ENCODE data around the gene CREB5.
A peak's percentile ranks its signal among the peaks of the same experiment; 100 is the strongest.

CREB5 gene

DNA sequence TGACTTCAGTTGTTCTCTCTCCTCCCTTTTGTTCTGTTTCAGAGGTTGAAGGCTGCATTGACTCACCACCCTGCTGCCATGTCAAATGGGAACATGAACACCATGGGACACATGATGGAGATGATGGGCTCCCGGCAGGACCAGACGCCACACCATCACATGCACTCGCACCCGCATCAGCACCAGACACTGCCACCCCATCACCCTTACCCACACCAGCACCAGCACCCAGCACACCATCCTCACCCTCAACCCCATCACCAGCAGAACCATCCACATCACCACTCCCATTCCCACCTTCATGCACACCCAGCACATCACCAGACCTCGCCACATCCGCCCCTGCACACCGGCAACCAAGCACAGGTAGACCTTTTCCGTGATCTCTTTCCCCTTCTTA lies 391.8 kb downstream of the CREB5 start:
- no peak overlapping the region for H3K4me2 ChIP-seq (ENCODE audit: low read length, poor library complexity, severe bottlenecking)
- WGBS = 98% methylated on average over 8 of the region's 8 CpGs
- peaks cover 20% of the 10 kb centered on the region for H3K79me1 ChIP-seq (replicated peaks; ENCODE audit: low read length, poor library complexity, severe bottlenecking)
- H2BK120ac ChIP-seq (ENCODE audit: low read depth, low read length) = no peak overlapping the region
- H3K4me3 ChIP-seq (ENCODE audit: insufficient read depth in 1 of 2, low read depth in 1 of 2, low read length in 2 of 2) = no peak overlapping the region
- no peak overlapping the region for H3K9ac ChIP-seq (ENCODE audit: low read length)
- H3K4ac ChIP-seq (ENCODE audit: low read depth in 1 of 2, low read length in 2 of 2) = no peak overlapping the region
- no peak for DNase-seq
- H2AK5ac ChIP-seq (ENCODE audit: low read length, severe bottlenecking) = no peak overlapping the region
- no peak overlapping the region for H2BK5ac ChIP-seq (ENCODE audit: low read depth, low read length, poor library complexity, severe bottlenecking)
- H4K91ac ChIP-seq (ENCODE audit: low read length) = no peak overlapping the region
- no peaks in the 10 kb centered on the region for H3K27me3 ChIP-seq (ENCODE audit: control insufficient read depth in 1 of 2, insufficient read depth in 1 of 2, low read length in 2 of 2)
- no peaks in the 10 kb centered on the region for H3K9me3 ChIP-seq (ENCODE audit: control insufficient read depth, low read length)
- no peak overlapping the region for H2BK12ac ChIP-seq (ENCODE audit: low read length in 2 of 2)
- peak overlapping the region in 1 of 2 experiments; percentile 68 for H3K14ac ChIP-seq (ENCODE audit: low read length in 2 of 2)
- H2AFZ ChIP-seq (ENCODE audit: low read depth, low read length) = no peak overlapping the region
- no peak overlapping the region for H3K27ac ChIP-seq (ENCODE audit: low read length, poor library complexity, severe bottlenecking)
- H3K36me3 ChIP-seq (ENCODE audit: control insufficient read depth in 1 of 2, insufficient read depth in 2 of 2, low read depth in 1 of 2, low read length in 2 of 2) = peaks cover 16 to 20% of the 10 kb centered on the region in 2 experiments
- H2BK15ac ChIP-seq (ENCODE audit: low read depth, poor library complexity, severe bottlenecking) = no peak overlapping the region
- no peak overlapping the region for H4K8ac ChIP-seq (ENCODE audit: low read length)
- no peak overlapping the region for H3K23ac ChIP-seq (ENCODE audit: low read length in 2 of 2)
- H3K4me1 ChIP-seq (ENCODE audit: control insufficient read depth, insufficient read depth, low read depth, low read length) = peaks cover 12% of the 10 kb centered on the region
- H3K18ac ChIP-seq (ENCODE audit: low read depth in 1 of 2, low read length in 2 of 2) = no peak overlapping the region

DNA sequence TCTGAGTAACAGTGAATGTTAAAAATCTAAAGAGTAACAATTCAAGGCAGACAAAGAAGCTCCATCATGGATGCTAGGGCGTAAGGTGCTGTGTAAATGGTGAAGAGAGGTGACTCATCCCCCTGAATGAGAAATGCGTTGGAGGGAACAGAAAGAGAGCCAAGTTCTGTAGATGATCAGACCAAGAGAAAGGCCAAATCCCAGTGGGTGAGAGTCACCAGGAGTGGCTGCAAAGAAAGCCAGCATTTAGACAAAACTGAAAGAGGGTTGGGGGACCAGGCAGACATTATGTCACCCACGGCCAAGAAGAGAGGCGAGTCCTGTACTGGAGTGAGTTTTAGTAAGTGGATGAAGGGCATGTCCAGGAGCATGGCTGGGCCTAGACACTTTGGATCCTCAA lies 392.7 kb downstream of the CREB5 start:
- Histone ChIP-seq H3K9me3 (ENCODE audit: control insufficient read depth, low read length) (no peaks in the 10 kb centered on the region), H2AK5ac (ENCODE audit: low read length, severe bottlenecking) (peak overlapping the region; percentile 40), H2BK15ac (ENCODE audit: low read depth, poor library complexity, severe bottlenecking) (no peak overlapping the region), H3K36me3 (ENCODE audit: control insufficient read depth in 1 of 2, insufficient read depth in 2 of 2, low read depth in 1 of 2, low read length in 2 of 2) (peaks cover 24% of the 10 kb centered on the region in 2 experiments), H3K79me1 (replicated peaks; ENCODE audit: low read length, poor library complexity, severe bottlenecking) (peaks cover 24% of the 10 kb centered on the region), H2BK12ac (ENCODE audit: low read length in 2 of 2) (no peak overlapping the region), H3K18ac (ENCODE audit: low read depth in 1 of 2, low read length in 2 of 2) (no peak overlapping the region), H3K4me3 (ENCODE audit: insufficient read depth in 1 of 2, low read depth in 1 of 2, low read length in 2 of 2) (no peak overlapping the region), H3K23ac (ENCODE audit: low read length in 2 of 2) (no peak overlapping the region), H4K8ac (ENCODE audit: low read length) (peak overlapping the region; percentile 24), H3K4me2 (ENCODE audit: low read length, poor library complexity, severe bottlenecking) (no peak overlapping the region), H2BK5ac (ENCODE audit: low read depth, low read length, poor library complexity, severe bottlenecking) (no peak overlapping the region), H3K4me1 (ENCODE audit: control insufficient read depth, insufficient read depth, low read depth, low read length) (peaks cover 14% of the 10 kb centered on the region), H3K4ac (ENCODE audit: low read depth in 1 of 2, low read length in 2 of 2) (no peak overlapping the region), H3K9ac (ENCODE audit: low read length) (peak overlapping the region; percentile 16), H2BK120ac (ENCODE audit: low read depth, low read length) (no peak overlapping the region), H2AFZ (ENCODE audit: low read depth, low read length) (no peak overlapping the region), H4K91ac (ENCODE audit: low read length) (peak overlapping the region; percentile 22), H3K14ac (ENCODE audit: low read length in 2 of 2) (peak overlapping the region in 1 of 2 experiments; percentile 53), H3K27ac (ENCODE audit: low read length, poor library complexity, severe bottlenecking) (no peak overlapping the region), H3K27me3 (ENCODE audit: control insufficient read depth in 1 of 2, insufficient read depth in 1 of 2, low read length in 2 of 2) (no peaks in the 10 kb centered on the region)
- DNase-seq = no peak
- 69% methylated on average over 2 of the region's 4 CpGs for WGBS

DNA sequence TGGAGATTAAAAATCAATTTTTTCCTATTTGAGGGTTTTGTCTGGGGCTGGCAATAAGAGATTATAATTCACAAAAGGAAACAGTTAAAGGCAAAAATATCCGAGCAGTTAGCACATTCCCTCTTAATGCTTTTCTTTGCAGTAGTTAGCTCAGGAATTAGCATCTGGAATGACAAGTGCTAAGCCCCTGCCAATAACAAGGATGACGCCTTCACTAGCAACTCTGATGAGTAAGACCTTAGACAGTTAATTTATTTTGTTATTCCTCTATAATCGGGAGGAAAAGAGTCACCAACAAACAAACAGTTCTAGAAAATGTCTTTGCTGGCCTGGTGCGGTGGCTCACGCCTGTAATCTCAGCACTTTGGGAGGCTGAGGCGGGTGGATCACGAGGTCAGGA lies 394.5 kb downstream of the CREB5 start:
- Histone ChIP-seq H3K23ac (ENCODE audit: low read length in 2 of 2) (no peak overlapping the region), H3K9ac (ENCODE audit: low read length) (peak overlapping the region; percentile 44), H3K27me3 (ENCODE audit: control insufficient read depth in 1 of 2, insufficient read depth in 1 of 2, low read length in 2 of 2) (no peaks in the 10 kb centered on the region), H2BK5ac (ENCODE audit: low read depth, low read length, poor library complexity, severe bottlenecking) (no peak overlapping the region), H3K27ac (ENCODE audit: low read length, poor library complexity, severe bottlenecking) (no peak overlapping the region), H2BK15ac (ENCODE audit: low read depth, poor library complexity, severe bottlenecking) (no peak overlapping the region), H3K4ac (ENCODE audit: low read depth in 1 of 2, low read length in 2 of 2) (no peak overlapping the region), H3K4me3 (ENCODE audit: insufficient read depth in 1 of 2, low read depth in 1 of 2, low read length in 2 of 2) (no peak overlapping the region), H2BK12ac (ENCODE audit: low read length in 2 of 2) (no peak overlapping the region), H3K14ac (ENCODE audit: low read length in 2 of 2) (no peak overlapping the region), H4K91ac (ENCODE audit: low read length) (no peak overlapping the region), H3K79me1 (replicated peaks; ENCODE audit: low read length, poor library complexity, severe bottlenecking) (peaks cover 19% of the 10 kb centered on the region), H2AK5ac (ENCODE audit: low read length, severe bottlenecking) (no peak overlapping the region), H4K8ac (ENCODE audit: low read length) (no peak overlapping the region), H3K4me1 (ENCODE audit: control insufficient read depth, insufficient read depth, low read depth, low read length) (peaks cover 11% of the 10 kb centered on the region), H2AFZ (ENCODE audit: low read depth, low read length) (no peak overlapping the region), H3K18ac (ENCODE audit: low read depth in 1 of 2, low read length in 2 of 2) (no peak overlapping the region), H3K9me3 (ENCODE audit: control insufficient read depth, low read length) (no peaks in the 10 kb centered on the region), H3K4me2 (ENCODE audit: low read length, poor library complexity, severe bottlenecking) (no peak overlapping the region), H3K36me3 (ENCODE audit: control insufficient read depth in 1 of 2, insufficient read depth in 2 of 2, low read depth in 1 of 2, low read length in 2 of 2) (peaks cover 26 to 31% of the 10 kb centered on the region in 2 experiments), H2BK120ac (ENCODE audit: low read depth, low read length) (no peak overlapping the region)
- no peak for DNase-seq
- WGBS = 67% methylated on average over 6 of the region's 7 CpGs

GRCh38 chr7:28807396-28807994 lies 395.2 kb downstream of the CREB5 start:
- H3K4me1 ChIP-seq (ENCODE audit: control insufficient read depth, insufficient read depth, low read depth, low read length) = peaks cover 11% of the 10 kb centered on the region
- no peak overlapping the region for H2BK120ac ChIP-seq (ENCODE audit: low read depth, low read length)
- no peak overlapping the region for H3K14ac ChIP-seq (ENCODE audit: low read length in 2 of 2)
- H3K23ac ChIP-seq (ENCODE audit: low read length in 2 of 2) = no peak overlapping the region
- H3K79me1 ChIP-seq (replicated peaks; ENCODE audit: low read length, poor library complexity, severe bottlenecking) = peaks cover 18% of the 10 kb centered on the region
- H2BK15ac ChIP-seq (ENCODE audit: low read depth, poor library complexity, severe bottlenecking) = no peak overlapping the region
- no peak overlapping the region for H2BK12ac ChIP-seq (ENCODE audit: low read length in 2 of 2)
- H3K4me2 ChIP-seq (ENCODE audit: low read length, poor library complexity, severe bottlenecking) = no peak overlapping the region
- H2AK5ac ChIP-seq (ENCODE audit: low read length, severe bottlenecking) = no peak overlapping the region
- H3K36me3 ChIP-seq (ENCODE audit: control insufficient read depth in 1 of 2, insufficient read depth in 2 of 2, low read depth in 1 of 2, low read length in 2 of 2) = peaks cover 29 to 31% of the 10 kb centered on the region in 2 experiments
- H3K4me3 ChIP-seq (ENCODE audit: insufficient read depth in 1 of 2, low read depth in 1 of 2, low read length in 2 of 2) = no peak overlapping the region
- no peak overlapping the region for H3K4ac ChIP-seq (ENCODE audit: low read depth in 1 of 2, low read length in 2 of 2)
- DNase-seq = no peak
- H3K27ac ChIP-seq (ENCODE audit: low read length, poor library complexity, severe bottlenecking) = no peak overlapping the region
- WGBS = 99% methylated on average over 4 of the region's 6 CpGs
- no peak overlapping the region for H3K18ac ChIP-seq (ENCODE audit: low read depth in 1 of 2, low read length in 2 of 2)
- H4K8ac ChIP-seq (ENCODE audit: low read length) = no peak overlapping the region
- no peak overlapping the region for H2BK5ac ChIP-seq (ENCODE audit: low read depth, low read length, poor library complexity, severe bottlenecking)
- no peak overlapping the region for H4K91ac ChIP-seq (ENCODE audit: low read length)
- no peak overlapping the region for H2AFZ ChIP-seq (ENCODE audit: low read depth, low read length)
- H3K9me3 ChIP-seq (ENCODE audit: control insufficient read depth, low read length) = no peaks in the 10 kb centered on the region
- no peak overlapping the region for H3K9ac ChIP-seq (ENCODE audit: low read length)
- H3K27me3 ChIP-seq (ENCODE audit: control insufficient read depth in 1 of 2, insufficient read depth in 1 of 2, low read length in 2 of 2) = no peaks in the 10 kb centered on the region

Data from mesenchymal stem cell (in vitro differentiated cells and primary cell).